ENCODE data around the gene NUDT14. TPM values are rescaled to one million over a fixed set of nuclear protein-coding genes. Genes with fewer than 3 reads are reported as not detected.

Gene NUDT14
- total RNA-seq, 1 experiment from 2014 or later = 26.1 TPM

GRCh38 chr14:105168093-105168420, 13.1 kb downstream of the NUDT14 start:
- DNase-seq (ENCODE audit: unreplicated experiment) = no peak
- Mint-ChIP-seq H3K4me1 (ENCODE audit: insufficient read depth, unreplicated experiment) (peaks cover 12% of the 10 kb centered on the region), H3K27me3 (ENCODE audit: insufficient read depth, unreplicated experiment) (no peaks in the 10 kb centered on the region), H3K27ac (ENCODE audit: low read depth, unreplicated experiment) (no peak overlapping the region), H3K4me3 (ENCODE audit: unreplicated experiment) (peak overlapping the region; percentile 66), H3K36me3 (ENCODE audit: insufficient read depth, unreplicated experiment) (peaks cover 7% of the 10 kb centered on the region), H3K9me3 (ENCODE audit: unreplicated experiment) (no peaks in the 10 kb centered on the region)
- BruUV-seq (replicated peaks) = no TSS peak
- TF ChIP-seq CTCF (IDR thresholded peaks at IDR 0.05; ENCODE audit: unreplicated experiment) = no peak
- ChIA-PET POLR2A (interaction anchor here (0.6 to 7.2 kb wide), 6 partner anchors 13 to 194 kb away, joined by 3 to 79 read pairs (median 4); partner anchors contain the start of gene NUDT14), CTCF (interaction anchor here (0.7 to 4.0 kb wide), 3 partner anchors 12 to 77 kb away, joined by 3 to 32 read pairs (median 4); no protein-coding TSS in a partner anchor)
- intact Hi-C loops (cut with micrococcal nuclease) = no loop called here

- CTCF ChIA-PET = interaction anchor here (0.7 to 4.0 kb wide), 3 partner anchors 12 to 77 kb away, joined by 3 to 32 read pairs (median 4); no protein-coding TSS in a partner anchor
- intact Hi-C loops (cut with micrococcal nuclease) = loop anchor here (1.0 kb wide), 1 partner anchor 76 kb away; no protein-coding TSS in a partner anchor
- TF ChIP-seq CTCF (IDR thresholded peaks at IDR 0.05; ENCODE audit: unreplicated experiment) = peak; percentile 42
- Mint-ChIP-seq H3K27ac (ENCODE audit: low read depth, unreplicated experiment) (no peak overlapping the region), H3K4me1 (ENCODE audit: insufficient read depth, unreplicated experiment) (peaks cover 12% of the 10 kb centered on the region), H3K4me3 (ENCODE audit: unreplicated experiment) (peak overlapping the region; percentile 66), H3K27me3 (ENCODE audit: insufficient read depth, unreplicated experiment) (no peaks in the 10 kb centered on the region), H3K36me3 (ENCODE audit: insufficient read depth, unreplicated experiment) (peaks cover 7% of the 10 kb centered on the region), H3K9me3 (ENCODE audit: unreplicated experiment) (no peaks in the 10 kb centered on the region)
- no TSS peak for BruUV-seq (replicated peaks)
- DNase-seq (ENCODE audit: unreplicated experiment) = peak; percentile 60
- POLR2A ChIA-PET = interaction anchor here (0.6 to 7.2 kb wide), 8 partner anchors 14 to 195 kb away, joined by 3 to 79 read pairs (median 4); partner anchors contain the start of genes BRF1 and NUDT14
These were observed 13.6 kb downstream of the NUDT14 start for GRCh38 chr14:105167303-105168092.

GRCh38 chr14:105166571-105167302, 14.4 kb downstream of the NUDT14 start:
- H3K4me1 Mint-ChIP-seq (ENCODE audit: insufficient read depth, unreplicated experiment) = peaks cover 12% of the 10 kb centered on the region
- H3K27me3 Mint-ChIP-seq (ENCODE audit: insufficient read depth, unreplicated experiment) = no peaks in the 10 kb centered on the region
- no peak overlapping the region for H3K27ac Mint-ChIP-seq (ENCODE audit: low read depth, unreplicated experiment)
- ChIA-PET POLR2A (interaction anchor here (0.5 to 7.2 kb wide), 6 partner anchors 63 to 194 kb away, joined by 3 to 79 read pairs (median 4); partner anchors contain the start of gene BRF1), CTCF (interaction anchor here (0.6 to 4.0 kb wide), 6 partner anchors 47 to 381 kb away, joined by 3 to 32 read pairs (median 3); no protein-coding TSS in a partner anchor)
- BruUV-seq (replicated peaks) = TSS peak; percentile 34
- H3K9me3 Mint-ChIP-seq (ENCODE audit: unreplicated experiment) = no peaks in the 10 kb centered on the region
- TF ChIP-seq CTCF (IDR thresholded peaks at IDR 0.05; ENCODE audit: unreplicated experiment) = no peak
- peaks cover 7% of the 10 kb centered on the region for H3K36me3 Mint-ChIP-seq (ENCODE audit: insufficient read depth, unreplicated experiment)
- intact Hi-C loops (cut with micrococcal nuclease) = loop anchor here (1.0 kb wide), 1 partner anchor 75 kb away; no protein-coding TSS in a partner anchor
- peak; percentile 48 for DNase-seq (ENCODE audit: unreplicated experiment)
- H3K4me3 Mint-ChIP-seq (ENCODE audit: unreplicated experiment) = peak overlapping the region; percentile 66
